ENCODE results near the gene MELK.

GRCh38 chr9:36594213-36594612 lies 21.5 kb downstream of the MELK start:
- TF ChIP-seq, protein P1, sequence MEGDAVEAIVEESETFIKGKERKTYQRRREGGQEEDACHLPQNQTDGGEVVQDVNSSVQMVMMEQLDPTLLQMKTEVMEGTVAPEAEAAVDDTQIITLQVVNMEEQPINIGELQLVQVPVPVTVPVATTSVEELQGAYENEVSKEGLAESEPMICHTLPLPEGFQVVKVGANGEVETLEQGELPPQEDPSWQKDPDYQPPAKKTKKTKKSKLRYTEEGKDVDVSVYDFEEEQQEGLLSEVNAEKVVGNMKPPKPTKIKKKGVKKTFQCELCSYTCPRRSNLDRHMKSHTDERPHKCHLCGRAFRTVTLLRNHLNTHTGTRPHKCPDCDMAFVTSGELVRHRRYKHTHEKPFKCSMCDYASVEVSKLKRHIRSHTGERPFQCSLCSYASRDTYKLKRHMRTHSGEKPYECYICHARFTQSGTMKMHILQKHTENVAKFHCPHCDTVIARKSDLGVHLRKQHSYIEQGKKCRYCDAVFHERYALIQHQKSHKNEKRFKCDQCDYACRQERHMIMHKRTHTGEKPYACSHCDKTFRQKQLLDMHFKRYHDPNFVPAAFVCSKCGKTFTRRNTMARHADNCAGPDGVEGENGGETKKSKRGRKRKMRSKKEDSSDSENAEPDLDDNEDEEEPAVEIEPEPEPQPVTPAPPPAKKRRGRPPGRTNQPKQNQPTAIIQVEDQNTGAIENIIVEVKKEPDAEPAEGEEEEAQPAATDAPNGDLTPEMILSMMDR (IDR thresholded peaks at IDR 0.05): no peak
- TF ChIP-seq POLR2AphosphoS5 (IDR thresholded peaks at IDR 0.05) (no peak), POLR2A (IDR thresholded peaks at IDR 0.05) (no peak)

Data from breast epithelium (tissue), 3 donors.